HCT116 (cell line): ENCODE measurements around the gene PTPN4. TPM values are rescaled to one million over a fixed set of nuclear protein-coding genes. Genes with fewer than 3 reads are reported as not detected.

Experiments
- ATAC-seq: fragments of 200-7000 bp; cut with Tn5 transposase; 2 replicates; pipeline ENCODE4 v1.9.1; 2020; ENCODE audit warnings: mild to moderate bottlenecking, moderate library complexity
- BruUV-seq: library from RNA; stranded (reverse); fragments of 400-500 nt; replicated peaks from 2 replicates; lab custom pipeline; 2021; lab: Mats Ljungman, UMichigan
- CTCF ChIA-PET: fragments of 300-600 bp; sonication (Branson Sonifier 250); formaldehyde crosslinking; loops from one replicate; lab custom pipeline; 2021; ENCODE audit warnings: antibody characterized with exemption; lab: Charles Lee
- POLR2A ChIA-PET: fragments of 300-600, 350-600 bp; sonication (Branson Sonifier 250); formaldehyde crosslinking; loops from one replicate; lab custom pipeline; 2021; ENCODE audit warnings: antibody characterized with exemption; lab: Charles Lee
- RAD21 ChIA-PET, 2 experiments: fragments of 300-600 bp; sonication (Branson Sonifier 250); formaldehyde crosslinking; loops; one replicate each; lab custom pipeline; 2023; ENCODE audit warnings: low total read pairs in 2 of 2; ENCODE audit not compliant: uncharacterized antibody in 2 of 2, unreplicated experiment in 2 of 2, low non-redundant PET in 1 of 2; lab: Charles Lee
- DNase-seq: peaks from one replicate; pipeline ENCODE4 v3.0.0-alpha.2; 2010; ENCODE audit warnings: low read depth, low spot score
- H2AFZ ChIP-seq: fragments of 200-600 bp; shearing (Covaris generic), sonication (generic); 2 replicates; pipeline ENCODE4 v1.6.1; 2017; ENCODE audit warnings: low read depth, mixed run types, mixed read lengths, antibody characterized with exemption, low read length; ENCODE audit not compliant: poor library complexity, severe bottlenecking
- H3K27ac ChIP-seq: 2 replicates; pipeline ENCODE4 v1.5.1; 2012; ENCODE audit warnings: low read depth, low read length
- H3K27me3 ChIP-seq: fragments of 200-600 bp; sonication (generic); 2 replicates; pipeline ENCODE4 v1.6.1; 2016; ENCODE audit warnings: mixed run types, low read length, mixed read lengths; ENCODE audit not compliant: insufficient read depth
- H3K36me3 ChIP-seq, 2 experiments: fragments of 200-500 bp in 1 of 2; fragments of 200-600 bp in 1 of 2; sonication (Bioruptor generic) in 1 of 2; sonication (generic) in 1 of 2; 2 replicates each; pipeline versions ENCODE4 v1.5.1 to v1.6.1; 2014 to 2016; ENCODE audit warnings: low read length in 2 of 2, inconsistent platforms in 1 of 2, mixed read lengths in 1 of 2, mixed run types in 1 of 2; ENCODE audit not compliant: insufficient read depth in 2 of 2, control insufficient read depth in 1 of 2
- H3K4me1 ChIP-seq, 2 experiments: fragments of 200-600 bp in 1 of 2; sonication (generic) in 1 of 2; 2 replicates each; pipeline versions ENCODE4 v1.5.1 to v1.6.1; 2012 to 2017; ENCODE audit warnings: low read length in 2 of 2, inconsistent platforms in 1 of 2, mild to moderate bottlenecking in 1 of 2, mixed read lengths in 1 of 2, mixed run types in 1 of 2, moderate library complexity in 1 of 2; ENCODE audit not compliant: insufficient read depth in 2 of 2, control insufficient read depth in 1 of 2
- H3K4me2 ChIP-seq: fragments of 200-600 bp; sonication (generic); 2 replicates; pipeline ENCODE4 v1.6.1; 2017; ENCODE audit warnings: mixed run types, low read length, mixed read lengths
- H3K4me3 ChIP-seq, 2 experiments: fragments of 200-600 bp in 1 of 2; sonication (generic) in 1 of 2; replicated peaks in 1 of 2; 2 replicates each; pipeline ENCODE4 v1.5.1; 2011 to 2016; ENCODE audit warnings: low read length in 2 of 2, control low read depth in 1 of 2, low read depth in 1 of 2, mild to moderate bottlenecking in 1 of 2, mixed read lengths in 1 of 2, mixed run types in 1 of 2
- H3K79me2 ChIP-seq: fragments of 200-600 bp; sonication (generic); 2 replicates; pipeline ENCODE4 v1.6.1; 2017; ENCODE audit warnings: mild to moderate bottlenecking, mixed run types, low read length, moderate library complexity, mixed read lengths; ENCODE audit not compliant: insufficient read depth
- H3K9ac ChIP-seq: fragments of 200-600 bp; sonication (generic); 2 replicates; pipeline ENCODE4 v1.6.1; 2016; ENCODE audit warnings: low read length, mixed read lengths
- H3K9me2 ChIP-seq: fragments of 200-600 bp; sonication (generic), shearing (Covaris generic); 2 replicates; pipeline ENCODE4 v1.6.1; 2017; ENCODE audit warnings: mixed run types, mild to moderate bottlenecking, moderate library complexity; ENCODE audit not compliant: insufficient read depth
- H3K9me3 ChIP-seq, 2 experiments: fragments of 200-500 bp in 1 of 2; fragments of 200-600 bp in 1 of 2; sonication (Bioruptor generic) in 1 of 2; sonication (generic) in 1 of 2; 2 replicates each; pipeline ENCODE4 v1.6.1; 2014 to 2017; ENCODE audit warnings: low read length in 2 of 2, mixed read lengths in 2 of 2, inconsistent platforms in 1 of 2, low read depth in 1 of 2, mild to moderate bottlenecking in 1 of 2, mixed run types in 1 of 2, moderate library complexity in 1 of 2; ENCODE audit not compliant: control insufficient read depth in 1 of 2, insufficient read depth in 1 of 2
- H4K20me1 ChIP-seq: fragments of 200-600 bp; sonication (generic), shearing (Covaris generic); 2 replicates; pipeline ENCODE4 v1.6.1; 2017; ENCODE audit warnings: mixed run types, mild to moderate bottlenecking, moderate library complexity; ENCODE audit not compliant: insufficient read depth
- ELF1 ChIP-seq: IDR thresholded peaks from 2 replicates; pipeline ENCODE4 v1.6.1; 2012; ENCODE audit warnings: low read depth, borderline replicate concordance
- POLR2A ChIP-seq: IDR thresholded peaks from 2 replicates; pipeline ENCODE4 v1.7.0; 2011; ENCODE audit warnings: borderline replicate concordance; ENCODE audit not compliant: insufficient read depth, insufficient read length; ENCODE audit errors: extremely low read depth
- YY1 ChIP-seq: IDR thresholded peaks from 2 replicates; pipeline ENCODE4 v1.6.1; 2011; ENCODE audit warnings: low read length, low read depth, moderate library complexity, mild to moderate bottlenecking; ENCODE audit not compliant: insufficient replicate concordance; ENCODE audit errors: extremely low read depth
- ZFX ChIP-seq: fragments of 450-650 bp; IDR thresholded peaks from 2 replicates; pipeline ENCODE4 v1.6.1; 2017
- intact Hi-C: fragments of 100-400 bp; cut with micrococcal nuclease; formaldehyde crosslinking; loops from 2 replicates; pipeline ENCODE4 v1.10.0; 2022
- total RNA-seq: library from RNA; stranded (reverse); gene quantifications from one replicate; pipeline ENCODE4 v1.2.1, GENCODE V29; 2021; ENCODE audit not compliant: unreplicated experiment
- TF ChIP-seq, protein P1 (sequence below), 3 experiments: fragments of 200-600 bp in 1 of 3; sonication (generic) in 1 of 3; IDR thresholded peaks in 2 of 3; conservative IDR thresholded peaks in 1 of 3; 2 replicates each; pipeline ENCODE4 v1.5.1; 2012 to 2017; ENCODE audit warnings: low read depth in 2 of 3, low read length in 2 of 3, antibody characterized with exemption in 1 of 3, borderline replicate concordance in 1 of 3, control low read depth in 1 of 3, mild to moderate bottlenecking in 1 of 3, mixed read lengths in 1 of 3, mixed run types in 1 of 3, moderate library complexity in 1 of 3; ENCODE audit not compliant: insufficient read depth in 1 of 3
- TF ChIP-seq, protein P2 (sequence below): IDR thresholded peaks from 2 replicates; pipeline ENCODE4 v1.6.1; 2012

PTPN4 gene
- total RNA-seq, 1 experiment from 2014 or later = 38.4 TPM

- TF ChIP-seq ZFX (no peak), POLR2A (no peak), YY1 (no peak), ELF1 (no peak)
- TF ChIP-seq, protein P1, sequence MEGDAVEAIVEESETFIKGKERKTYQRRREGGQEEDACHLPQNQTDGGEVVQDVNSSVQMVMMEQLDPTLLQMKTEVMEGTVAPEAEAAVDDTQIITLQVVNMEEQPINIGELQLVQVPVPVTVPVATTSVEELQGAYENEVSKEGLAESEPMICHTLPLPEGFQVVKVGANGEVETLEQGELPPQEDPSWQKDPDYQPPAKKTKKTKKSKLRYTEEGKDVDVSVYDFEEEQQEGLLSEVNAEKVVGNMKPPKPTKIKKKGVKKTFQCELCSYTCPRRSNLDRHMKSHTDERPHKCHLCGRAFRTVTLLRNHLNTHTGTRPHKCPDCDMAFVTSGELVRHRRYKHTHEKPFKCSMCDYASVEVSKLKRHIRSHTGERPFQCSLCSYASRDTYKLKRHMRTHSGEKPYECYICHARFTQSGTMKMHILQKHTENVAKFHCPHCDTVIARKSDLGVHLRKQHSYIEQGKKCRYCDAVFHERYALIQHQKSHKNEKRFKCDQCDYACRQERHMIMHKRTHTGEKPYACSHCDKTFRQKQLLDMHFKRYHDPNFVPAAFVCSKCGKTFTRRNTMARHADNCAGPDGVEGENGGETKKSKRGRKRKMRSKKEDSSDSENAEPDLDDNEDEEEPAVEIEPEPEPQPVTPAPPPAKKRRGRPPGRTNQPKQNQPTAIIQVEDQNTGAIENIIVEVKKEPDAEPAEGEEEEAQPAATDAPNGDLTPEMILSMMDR (IDR thresholded peaks at IDR 0.05 in 2 of 3, conservative IDR thresholded peaks at IDR 0.05 in 1 of 3; ENCODE audit: borderline replicate concordance in 1 of 3, insufficient read depth in 1 of 3, low read depth in 2 of 3, low read length in 2 of 3) = no peak
- TF ChIP-seq, protein P2, sequence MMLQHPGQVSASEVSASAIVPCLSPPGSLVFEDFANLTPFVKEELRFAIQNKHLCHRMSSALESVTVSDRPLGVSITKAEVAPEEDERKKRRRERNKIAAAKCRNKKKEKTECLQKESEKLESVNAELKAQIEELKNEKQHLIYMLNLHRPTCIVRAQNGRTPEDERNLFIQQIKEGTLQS = no peak
Observed at GRCh38 chr2:119753930-119754321, 5.8 kb upstream of the PTPN4 start.

More at GRCh38 chr2:119753930-119754321, 5.8 kb upstream of the PTPN4 start:
- RAD21 ChIA-PET = interaction anchor here in 1 of 2 experiments (0.7 kb wide), 1 partner anchor 70 kb away, joined by 3 read pairs; no protein-coding TSS in a partner anchor
- H3K36me3 ChIP-seq = no peaks in the 10 kb centered on the region
- DNase-seq (no peak), ATAC-seq (no peak)
- H3K27me3 ChIP-seq = no peaks in the 10 kb centered on the region
- no peaks in the 10 kb centered on the region for H3K9me2 ChIP-seq
- H3K79me2 ChIP-seq = no peaks in the 10 kb centered on the region
- no peak overlapping the region for H3K4me3 ChIP-seq
- peaks cover 12 to 43% of the 10 kb centered on the region in 2 experiments; a peak in 3 of 4 replicates for H3K4me1 ChIP-seq
- H2AFZ ChIP-seq = peak overlapping the region; percentile 24
- intact Hi-C loops = loop anchor here (1.0 to 5.0 kb wide), 2 partner anchors 69 to 423 kb away; no protein-coding TSS in a partner anchor
- CTCF ChIA-PET = interaction anchor here (0.6 to 3.1 kb wide), 4 partner anchors 70 to 421 kb away, joined by 3 to 22 read pairs (median 4); partner anchors contain the start of gene EPB41L5
- H3K9me3 ChIP-seq = no peaks in the 10 kb centered on the region
- no peak overlapping the region for H3K4me2 ChIP-seq
- BruUV-seq = no TSS peak
- no peak overlapping the region for H3K9ac ChIP-seq
- POLR2A ChIA-PET = no interaction called here
- H4K20me1 ChIP-seq = no peaks in the 10 kb centered on the region
- H3K27ac ChIP-seq = no peak overlapping the region
